Spleen (tissue), 7 donors: ENCODE results near the gene NRG3.

Experiments
- POLR2A ChIP-seq, 3 donors: fragments of 450-650 bp; IDR thresholded peaks; one replicate each; pipeline ENCODE4 v1.5.1; 2017; ENCODE audit warnings: antibody characterized with exemption in 3 of 3, mild to moderate bottlenecking in 1 of 3
- POLR2AphosphoS5 ChIP-seq, 3 donors: sonication (generic); formaldehyde crosslinking; IDR thresholded peaks; one replicate each; pipeline ENCODE4 v1.5.1; 2017; ENCODE audit warnings: antibody characterized with exemption in 3 of 3
- TF ChIP-seq, protein P1 (sequence below), 11 experiments: fragments of 200-600 bp in 7 of 11; fragments of 450-650 bp in 4 of 11; sonication (generic) in 4 of 11; IDR thresholded peaks in 8 of 11; conservative IDR thresholded peaks in 3 of 11; 1 replicate in 7 of 11; 2 replicates in 4 of 11; pipeline versions ENCODE4 v1.4.0 to v1.8.0; 2016 to 2021; ENCODE audit warnings: antibody characterized with exemption in 11 of 11, inconsistent platforms in 4 of 11, mild to moderate bottlenecking in 1 of 11
- donor health status: DM: no; HTN: no; CAD: no; lungs with moderate emphysema.
- donor health status: DM: no; HTN: no; CAD: no.
- donor health status: DM: no; HTN: no; CAD: no.

DNA sequence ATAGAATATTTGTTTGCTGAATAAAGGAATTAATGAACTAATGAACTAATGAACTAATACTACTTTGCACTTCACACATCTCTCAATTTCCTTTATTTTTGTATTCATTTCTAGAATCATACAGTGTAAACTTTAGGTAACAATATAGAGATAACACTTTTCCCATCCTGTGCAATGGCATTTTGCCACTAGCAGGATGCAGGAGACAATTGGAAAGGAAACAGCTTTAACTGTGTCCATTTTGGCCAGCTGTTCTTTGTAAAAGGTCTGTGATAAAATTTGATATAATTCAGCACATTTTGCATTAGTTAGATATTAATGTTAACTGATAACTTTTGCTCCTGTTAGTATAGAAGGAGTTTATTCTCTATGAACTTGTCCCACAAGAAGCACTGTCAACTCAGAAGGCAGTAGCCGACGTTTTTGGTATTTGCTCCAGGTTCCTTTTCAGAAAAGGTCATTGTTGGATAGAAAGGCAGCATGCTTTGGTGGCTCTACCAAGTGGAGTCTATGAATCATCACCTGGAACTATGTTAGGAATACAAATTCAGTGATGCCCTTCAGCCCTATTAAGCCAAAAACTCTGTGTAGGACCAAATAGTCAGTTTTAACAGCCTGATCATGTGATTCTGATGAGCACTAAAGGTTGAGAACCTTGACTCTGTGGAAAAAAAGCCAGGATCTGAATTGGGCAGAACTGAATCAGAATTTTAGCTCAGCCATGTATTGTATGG lies 86.6 kb downstream of the NRG3 start:
- TF ChIP-seq, protein P1, sequence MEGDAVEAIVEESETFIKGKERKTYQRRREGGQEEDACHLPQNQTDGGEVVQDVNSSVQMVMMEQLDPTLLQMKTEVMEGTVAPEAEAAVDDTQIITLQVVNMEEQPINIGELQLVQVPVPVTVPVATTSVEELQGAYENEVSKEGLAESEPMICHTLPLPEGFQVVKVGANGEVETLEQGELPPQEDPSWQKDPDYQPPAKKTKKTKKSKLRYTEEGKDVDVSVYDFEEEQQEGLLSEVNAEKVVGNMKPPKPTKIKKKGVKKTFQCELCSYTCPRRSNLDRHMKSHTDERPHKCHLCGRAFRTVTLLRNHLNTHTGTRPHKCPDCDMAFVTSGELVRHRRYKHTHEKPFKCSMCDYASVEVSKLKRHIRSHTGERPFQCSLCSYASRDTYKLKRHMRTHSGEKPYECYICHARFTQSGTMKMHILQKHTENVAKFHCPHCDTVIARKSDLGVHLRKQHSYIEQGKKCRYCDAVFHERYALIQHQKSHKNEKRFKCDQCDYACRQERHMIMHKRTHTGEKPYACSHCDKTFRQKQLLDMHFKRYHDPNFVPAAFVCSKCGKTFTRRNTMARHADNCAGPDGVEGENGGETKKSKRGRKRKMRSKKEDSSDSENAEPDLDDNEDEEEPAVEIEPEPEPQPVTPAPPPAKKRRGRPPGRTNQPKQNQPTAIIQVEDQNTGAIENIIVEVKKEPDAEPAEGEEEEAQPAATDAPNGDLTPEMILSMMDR (IDR thresholded peaks at IDR 0.05 in 8 of 11, conservative IDR thresholded peaks at IDR 0.05 in 3 of 11) = no peak
- TF ChIP-seq POLR2A (IDR thresholded peaks at IDR 0.05) (no peak), POLR2AphosphoS5 (IDR thresholded peaks at IDR 0.05) (no peak)
